ENCODE data around the gene EPHB2. TPM values are rescaled to one million over a fixed set of nuclear protein-coding genes. Genes with fewer than 3 reads are reported as not detected.
A peak's percentile ranks its signal among the peaks of the same experiment; 100 is the strongest.

EPHB2 gene
- total RNA-seq, 1 donor from 2014 or later, result 40.3 TPM

- Mint-ChIP-seq H3K27ac (peak overlapping the region; percentile 24), H3K36me3 (no peaks in the 10 kb centered on the region), H3K4me3 (no peak overlapping the region), H3K27me3 (no peaks in the 10 kb centered on the region), H3K9me3 (no peaks in the 10 kb centered on the region), H3K4me1 (ENCODE audit: unreplicated experiment) (peaks cover 49% of the 10 kb centered on the region)
- no peak for DNase-seq (ENCODE audit: extremely low spot score, unreplicated experiment)
- TF ChIP-seq, protein P1, sequence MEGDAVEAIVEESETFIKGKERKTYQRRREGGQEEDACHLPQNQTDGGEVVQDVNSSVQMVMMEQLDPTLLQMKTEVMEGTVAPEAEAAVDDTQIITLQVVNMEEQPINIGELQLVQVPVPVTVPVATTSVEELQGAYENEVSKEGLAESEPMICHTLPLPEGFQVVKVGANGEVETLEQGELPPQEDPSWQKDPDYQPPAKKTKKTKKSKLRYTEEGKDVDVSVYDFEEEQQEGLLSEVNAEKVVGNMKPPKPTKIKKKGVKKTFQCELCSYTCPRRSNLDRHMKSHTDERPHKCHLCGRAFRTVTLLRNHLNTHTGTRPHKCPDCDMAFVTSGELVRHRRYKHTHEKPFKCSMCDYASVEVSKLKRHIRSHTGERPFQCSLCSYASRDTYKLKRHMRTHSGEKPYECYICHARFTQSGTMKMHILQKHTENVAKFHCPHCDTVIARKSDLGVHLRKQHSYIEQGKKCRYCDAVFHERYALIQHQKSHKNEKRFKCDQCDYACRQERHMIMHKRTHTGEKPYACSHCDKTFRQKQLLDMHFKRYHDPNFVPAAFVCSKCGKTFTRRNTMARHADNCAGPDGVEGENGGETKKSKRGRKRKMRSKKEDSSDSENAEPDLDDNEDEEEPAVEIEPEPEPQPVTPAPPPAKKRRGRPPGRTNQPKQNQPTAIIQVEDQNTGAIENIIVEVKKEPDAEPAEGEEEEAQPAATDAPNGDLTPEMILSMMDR (conservative IDR thresholded peaks at IDR 0.05), result no peak
Observed at GRCh38 chr1:22791831-22792347, 81.2 kb downstream of the EPHB2 start.

- peak overlapping the region; percentile 24 for H3K27ac Mint-ChIP-seq
- peak overlapping the region; percentile 27 for H3K4me3 Mint-ChIP-seq
- TF ChIP-seq, protein P1 (conservative IDR thresholded peaks at IDR 0.05), result no peak
- no peaks in the 10 kb centered on the region for H3K36me3 Mint-ChIP-seq
- no peaks in the 10 kb centered on the region for H3K27me3 Mint-ChIP-seq
- no peaks in the 10 kb centered on the region for H3K9me3 Mint-ChIP-seq
- peaks cover 52% of the 10 kb centered on the region for H3K4me1 Mint-ChIP-seq (ENCODE audit: unreplicated experiment)
- DNase-seq (ENCODE audit: extremely low spot score, unreplicated experiment), result no peak
Observed at GRCh38 chr1:22792396-22793160, 81.9 kb downstream of the EPHB2 start.

- Mint-ChIP-seq H3K27me3 (peaks cover 3% of the 10 kb centered on the region), H3K4me1 (ENCODE audit: unreplicated experiment) (peaks cover 56% of the 10 kb centered on the region)
- no peak for DNase-seq (ENCODE audit: extremely low spot score, unreplicated experiment)
Observed at GRCh38 chr1:22793647-22794046, 83.0 kb downstream of the EPHB2 start.

DNA sequence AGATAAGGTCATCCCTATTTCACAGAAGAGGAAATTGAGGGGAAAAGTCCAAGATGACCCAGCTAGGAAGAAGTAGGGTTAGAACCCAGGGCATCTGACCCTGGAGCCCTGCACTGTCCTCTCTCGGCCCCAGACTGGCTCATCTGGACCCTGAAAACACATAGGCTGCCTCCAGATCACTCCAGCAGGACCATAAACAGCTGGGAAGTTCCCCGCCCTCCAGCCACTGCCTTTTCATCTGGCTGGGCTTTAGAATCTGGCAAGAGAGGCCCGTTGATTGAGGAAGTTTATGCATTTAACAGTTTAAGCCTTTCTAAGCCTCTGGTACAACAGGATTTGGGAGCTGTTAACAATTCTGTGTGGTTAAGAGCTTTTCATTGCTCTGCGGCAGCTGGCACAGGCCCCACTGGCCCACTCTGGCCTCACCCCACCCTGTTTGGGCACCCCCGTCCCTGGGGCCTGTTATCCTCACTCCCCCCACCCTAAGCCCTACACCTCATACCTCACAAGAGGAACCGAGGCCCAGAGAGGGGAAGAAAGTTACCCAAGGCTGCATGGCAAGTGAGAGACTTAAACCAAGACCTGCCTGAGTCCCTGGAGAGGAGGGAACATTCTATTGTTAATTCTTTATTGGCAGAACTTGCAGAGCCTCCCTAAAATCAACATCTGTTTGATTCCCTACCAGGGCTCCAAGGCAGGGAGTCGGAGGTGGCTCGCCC is 84.2 kb downstream of the EPHB2 start:
- H3K27me3 Mint-ChIP-seq, result peaks cover 3% of the 10 kb centered on the region
- DNase-seq (ENCODE audit: extremely low spot score, unreplicated experiment), result no peak
- TF ChIP-seq, protein P1 (conservative IDR thresholded peaks at IDR 0.05), result no peak
- H3K9me3 Mint-ChIP-seq, result no peaks in the 10 kb centered on the region
- H3K36me3 Mint-ChIP-seq, result no peaks in the 10 kb centered on the region
- H3K4me1 Mint-ChIP-seq (ENCODE audit: unreplicated experiment), result peaks cover 48% of the 10 kb centered on the region
- H3K4me3 Mint-ChIP-seq, result no peak overlapping the region
- H3K27ac Mint-ChIP-seq, result no peak overlapping the region

More at GRCh38 chr1:22793647-22794046, 83.0 kb downstream of the EPHB2 start:
- TF ChIP-seq, protein P1 (conservative IDR thresholded peaks at IDR 0.05), result no peak
- Mint-ChIP-seq H3K27ac (no peak overlapping the region), H3K36me3 (no peaks in the 10 kb centered on the region), H3K9me3 (no peaks in the 10 kb centered on the region), H3K4me3 (no peak overlapping the region)

- Mint-ChIP-seq H3K4me1 (ENCODE audit: unreplicated experiment) (peaks cover 46% of the 10 kb centered on the region), H3K36me3 (no peaks in the 10 kb centered on the region), H3K27ac (no peak overlapping the region), H3K9me3 (no peaks in the 10 kb centered on the region), H3K27me3 (peaks cover 3% of the 10 kb centered on the region), H3K4me3 (no peak overlapping the region)
- DNase-seq (ENCODE audit: extremely low spot score, unreplicated experiment), result no peak
- TF ChIP-seq, protein P1 (conservative IDR thresholded peaks at IDR 0.05), result no peak
Observed at GRCh38 chr1:22795366-22795714, 84.7 kb downstream of the EPHB2 start.

All from type B pancreatic cell (in vitro differentiated cells).